COLO668 (cell line): ENCODE data around the gene SLC12A7.
"Not testable (repeated sequence)": the region's sequence is repeated elsewhere in the genome, so short reads cannot be mapped to it uniquely, and the experiment has no call there.

Source experiments
- DNase-seq: peaks from one replicate; lab custom pipeline; 2025; ENCODE audit not compliant: unreplicated experiment; lab: John Stamatoyannopoulos, UW

The SLC12A7 gene

DNA sequence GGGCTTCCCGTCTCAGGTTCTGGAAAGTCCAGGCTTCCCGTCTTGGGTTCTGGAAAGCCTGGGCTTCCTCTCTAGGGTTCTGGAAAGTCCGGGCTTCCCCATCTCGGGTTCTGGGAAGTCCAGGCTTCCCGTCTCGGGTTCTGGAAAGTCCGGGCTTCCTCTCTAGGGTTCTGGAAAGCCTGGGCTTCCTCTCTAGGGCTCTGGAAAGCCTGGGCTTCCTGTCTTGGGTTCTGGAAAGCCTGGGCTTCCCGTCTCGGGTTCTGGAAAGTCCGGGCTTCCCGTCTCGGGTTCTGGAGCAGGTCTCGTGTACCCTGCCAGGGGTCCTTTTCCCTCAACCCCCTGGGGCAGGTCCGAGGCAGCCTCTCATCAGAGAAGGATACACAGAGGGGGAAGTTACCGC, 28.8 kb downstream of the SLC12A7 start:
- DNase-seq = not testable (repeated sequence)

DNA sequence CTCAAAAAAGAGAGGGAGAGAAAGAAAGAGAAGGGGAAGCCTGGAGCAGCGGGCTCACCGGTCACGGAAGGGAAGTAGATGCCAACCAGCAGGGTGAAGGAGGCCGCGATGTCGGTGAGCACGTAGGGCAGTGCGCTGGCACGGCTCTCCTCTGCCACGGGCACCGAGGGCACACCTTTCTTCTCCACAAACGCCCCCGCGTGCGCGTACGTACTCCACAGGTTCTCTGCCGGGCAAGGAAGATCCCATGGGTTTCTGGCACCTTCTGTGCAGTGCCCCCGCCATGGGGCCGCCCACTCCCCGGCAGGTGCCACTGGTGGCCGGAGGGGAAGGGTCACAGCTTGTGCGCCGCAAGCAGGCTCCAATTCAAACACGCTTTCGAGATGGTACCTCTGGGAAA, 30.3 kb downstream of the SLC12A7 start:
- no peak for DNase-seq

DNA sequence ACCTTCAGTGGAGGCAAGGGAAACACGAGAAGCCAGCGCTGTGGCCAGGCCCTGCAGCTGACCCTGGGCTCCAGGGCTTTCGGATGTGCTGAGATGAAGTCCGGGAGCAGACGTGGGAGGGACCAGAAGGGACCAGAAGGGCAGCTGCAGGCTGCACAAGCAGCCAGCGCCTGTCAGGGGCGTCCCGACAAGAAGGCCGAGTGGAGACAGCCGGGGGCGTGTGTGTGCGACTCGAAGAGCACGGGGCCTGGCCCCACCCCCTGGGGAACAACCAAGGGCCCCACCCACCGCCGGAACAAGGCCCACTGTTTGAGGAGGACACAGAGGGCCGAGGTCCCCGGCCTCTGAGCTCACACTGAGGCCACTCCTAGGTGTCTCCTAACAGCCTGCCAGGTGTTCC, 31.4 kb downstream of the SLC12A7 start:
- no peak for DNase-seq

DNA sequence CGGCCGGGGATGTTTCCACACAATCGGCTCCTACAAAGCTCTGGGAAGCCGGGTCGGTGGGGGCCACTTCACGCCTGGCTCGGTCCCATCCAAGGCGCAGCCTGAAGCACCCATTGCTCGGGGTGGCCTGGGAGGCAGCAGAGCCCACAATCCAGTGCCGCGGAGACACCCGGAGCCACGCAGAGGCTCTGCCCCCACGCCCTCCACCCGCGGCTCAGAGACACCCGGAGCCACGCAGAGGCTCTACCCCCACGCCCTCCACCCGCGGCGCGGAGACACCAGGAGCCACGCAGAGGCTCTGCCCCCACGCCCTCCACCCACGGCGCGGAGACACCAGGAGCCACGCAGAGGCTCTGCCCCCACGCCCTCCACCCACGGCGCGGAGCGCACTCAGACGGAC, 31.9 kb downstream of the SLC12A7 start:
- DNase-seq = no peak

DNA sequence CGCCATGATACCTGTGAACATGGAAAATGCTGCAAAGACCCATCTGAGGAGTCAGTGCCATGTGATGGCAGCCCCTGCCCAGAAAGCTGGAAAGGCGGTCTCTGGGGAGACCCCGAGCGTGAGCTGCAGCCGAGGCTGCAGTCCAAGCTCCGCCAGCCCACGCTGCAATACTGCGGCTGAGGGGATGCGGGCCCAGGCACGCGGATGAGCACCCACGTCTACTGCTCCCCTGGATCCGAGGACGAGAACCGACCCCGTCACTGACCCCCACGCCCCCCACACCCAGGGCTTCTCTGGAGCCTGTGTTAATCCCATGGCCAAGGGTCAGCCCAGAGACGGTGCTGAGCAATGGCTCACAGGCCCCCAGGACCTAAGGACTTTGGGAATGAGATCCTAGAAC, 32.4 kb downstream of the SLC12A7 start:
- no peak for DNase-seq

DNA sequence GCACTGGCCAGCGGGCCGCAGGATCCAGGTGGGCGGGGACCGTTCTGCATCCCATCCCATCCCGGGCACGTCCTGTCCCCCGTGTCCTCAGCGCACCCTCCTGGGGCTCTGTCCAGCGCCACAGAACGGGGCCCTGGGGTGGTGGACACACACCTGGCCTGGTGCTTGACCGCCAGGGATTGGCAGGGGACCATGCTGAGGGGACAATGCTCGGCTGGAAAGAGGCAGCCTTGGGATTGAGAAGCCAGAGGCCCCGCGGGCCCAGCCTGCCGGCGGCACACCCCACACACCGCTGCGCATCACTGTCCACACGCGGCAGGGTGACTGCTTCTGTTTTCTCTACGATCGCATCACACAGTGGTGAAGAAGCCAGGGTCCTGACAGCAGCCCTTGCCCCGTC, 33.0 kb downstream of the SLC12A7 start:
- DNase-seq = no peak

DNA sequence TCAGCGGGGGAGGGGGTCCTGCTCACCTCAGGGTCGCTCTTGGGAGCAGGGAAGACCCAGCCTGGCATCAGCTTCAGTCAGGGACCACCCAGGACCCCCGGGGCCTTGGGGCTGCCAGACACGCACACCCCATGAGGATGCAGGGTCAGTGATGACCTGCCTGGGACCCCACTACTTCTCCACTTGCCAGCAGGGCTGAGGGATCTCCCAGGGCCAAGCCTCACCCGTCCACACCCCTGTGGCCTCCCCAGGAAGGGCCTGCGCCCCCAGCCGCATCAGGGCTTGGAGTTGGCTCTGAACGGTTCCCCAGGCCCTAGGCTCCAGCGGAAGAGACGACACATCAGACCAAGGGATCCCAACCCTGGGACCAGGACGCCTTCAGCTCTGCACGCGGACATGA, 33.7 kb downstream of the SLC12A7 start:
- no peak for DNase-seq

DNA sequence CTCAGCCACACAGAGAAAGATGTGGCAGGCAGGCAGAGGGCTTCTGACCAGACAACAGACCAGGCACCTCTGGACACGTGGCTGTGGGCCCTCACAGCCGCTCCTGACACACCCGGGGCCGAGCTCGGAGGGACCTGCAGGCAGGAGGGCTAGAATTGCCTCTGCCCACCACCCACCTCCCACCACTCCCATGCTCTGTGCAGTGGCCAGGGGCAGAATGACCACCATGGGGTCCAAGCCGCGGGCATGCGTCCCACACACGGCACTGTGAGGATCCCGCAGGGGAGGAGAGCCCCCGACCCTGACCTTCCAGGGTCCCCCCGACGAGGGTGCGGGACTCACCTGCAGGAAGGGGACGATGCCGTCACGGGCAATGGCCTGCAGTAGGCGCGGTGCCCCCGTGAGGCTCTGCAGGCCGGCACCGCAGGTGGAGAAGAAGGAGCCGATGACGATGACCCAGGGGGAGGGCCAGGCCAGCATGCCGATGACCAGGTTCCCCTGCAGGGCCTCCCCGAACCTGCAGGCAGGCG, 34.3 kb downstream of the SLC12A7 start:
- no peak for DNase-seq

DNA sequence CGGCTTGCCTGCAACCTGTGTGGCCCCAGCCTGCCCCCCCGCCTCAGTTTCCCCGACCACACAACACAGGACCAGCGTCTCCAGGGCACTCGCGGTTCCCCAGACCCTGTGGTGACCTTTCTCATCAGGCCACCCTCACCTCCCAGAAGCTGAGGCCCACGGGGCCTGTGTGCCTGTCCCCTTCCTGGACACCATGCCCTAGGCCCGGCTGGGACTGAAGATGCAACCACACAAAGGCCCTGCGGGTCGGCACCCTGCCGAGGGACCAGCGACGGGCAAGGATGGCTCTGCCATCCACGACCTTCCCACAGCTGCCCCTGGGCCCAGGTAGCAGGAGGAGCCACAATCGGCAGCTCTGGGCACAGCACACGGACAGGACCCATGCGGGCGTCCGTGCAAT, 34.8 kb downstream of the SLC12A7 start:
- DNase-seq = no peak

DNA sequence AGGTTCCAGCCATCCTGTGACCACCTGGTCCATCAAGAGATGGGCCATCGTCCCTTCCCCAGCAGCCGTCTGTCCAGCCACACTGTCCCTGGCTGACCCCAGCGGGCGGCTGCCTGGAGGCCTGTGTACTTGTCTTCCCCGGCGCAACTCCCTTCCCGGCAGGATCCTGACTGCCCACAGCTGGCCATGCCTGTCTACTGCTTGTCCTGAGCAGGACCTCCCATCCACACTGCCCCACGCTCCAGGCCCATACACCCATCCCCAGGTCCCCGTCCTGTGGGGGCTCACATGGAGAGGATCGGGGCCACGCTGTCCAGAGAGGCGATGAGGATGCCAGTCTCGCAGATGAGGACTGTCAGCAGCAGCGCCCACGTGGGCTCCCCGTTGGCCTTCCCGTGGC, 35.5 kb downstream of the SLC12A7 start:
- no peak for DNase-seq

DNA sequence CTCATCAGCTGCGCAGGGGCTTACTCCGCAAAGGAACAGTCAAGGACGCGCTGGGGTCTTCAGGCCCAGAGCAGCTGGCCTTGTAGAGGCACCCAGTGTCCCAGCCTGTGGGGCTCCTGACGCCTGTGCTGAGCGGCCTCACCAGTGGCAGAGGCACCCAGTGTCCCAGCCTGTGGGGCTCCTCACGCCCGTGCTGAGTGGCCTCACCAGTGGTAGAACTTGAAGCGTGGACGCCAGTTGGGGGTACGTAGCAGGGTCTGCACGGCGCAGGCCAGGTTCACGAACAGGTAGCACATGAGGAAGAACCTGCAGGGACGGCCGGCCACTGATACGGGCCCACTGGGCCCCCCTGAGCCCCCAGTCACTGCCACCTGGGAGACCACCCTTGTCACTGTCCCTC, 35.9 kb downstream of the SLC12A7 start:
- no peak for DNase-seq

DNA sequence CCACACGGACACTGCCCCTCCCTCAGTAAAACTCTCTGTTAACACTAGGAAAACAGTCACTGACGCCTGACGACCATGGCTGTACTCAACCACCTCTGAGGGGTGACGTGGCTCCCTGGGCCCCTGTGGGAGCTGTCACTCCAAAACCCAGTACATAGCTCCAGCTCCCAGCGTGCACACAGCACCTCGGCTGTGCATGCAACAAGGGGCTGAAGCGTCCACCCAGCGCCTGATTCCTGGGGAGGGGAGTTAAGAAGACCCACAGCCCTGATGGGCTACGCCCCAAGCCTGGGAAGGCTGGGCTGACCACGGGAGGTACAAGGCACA, 36.3 kb downstream of the SLC12A7 start:
- no peak for DNase-seq

DNA sequence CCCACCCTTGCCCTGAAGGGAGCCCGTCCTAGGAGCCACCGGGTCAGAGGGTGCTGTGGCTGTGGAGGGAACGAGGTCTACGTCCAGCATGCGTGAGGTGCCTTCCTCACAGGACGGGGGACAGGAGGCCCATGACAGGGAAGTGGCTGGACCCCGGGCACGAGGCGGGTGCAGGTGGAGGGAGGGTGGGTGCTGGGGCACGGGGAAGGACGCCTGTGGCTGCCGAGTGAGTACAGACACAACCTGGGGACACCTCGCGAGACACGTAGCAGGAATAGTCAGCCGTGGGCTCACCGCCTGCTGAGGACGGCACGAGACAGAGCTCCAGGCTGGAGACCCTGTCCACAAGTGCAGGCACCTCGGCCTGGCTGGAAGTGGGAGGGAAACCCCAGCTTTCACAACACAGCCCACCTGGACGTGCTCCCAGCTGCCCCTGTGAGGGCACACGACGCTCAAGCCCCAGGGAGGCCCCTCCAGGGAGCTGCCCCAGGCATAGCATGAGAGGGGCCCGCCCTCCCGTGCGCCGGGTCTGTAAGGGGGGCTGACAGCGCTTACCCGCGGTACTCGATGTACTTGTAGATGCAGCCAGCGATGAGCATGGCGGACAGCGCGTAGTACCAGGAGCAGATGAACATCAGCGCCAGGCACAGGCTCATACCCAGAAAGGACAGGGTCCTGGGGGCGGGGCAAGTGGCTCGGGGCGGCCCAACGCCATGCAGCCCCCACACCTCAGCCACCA, 36.9 kb downstream of the SLC12A7 start:
- DNase-seq = no peak

DNA sequence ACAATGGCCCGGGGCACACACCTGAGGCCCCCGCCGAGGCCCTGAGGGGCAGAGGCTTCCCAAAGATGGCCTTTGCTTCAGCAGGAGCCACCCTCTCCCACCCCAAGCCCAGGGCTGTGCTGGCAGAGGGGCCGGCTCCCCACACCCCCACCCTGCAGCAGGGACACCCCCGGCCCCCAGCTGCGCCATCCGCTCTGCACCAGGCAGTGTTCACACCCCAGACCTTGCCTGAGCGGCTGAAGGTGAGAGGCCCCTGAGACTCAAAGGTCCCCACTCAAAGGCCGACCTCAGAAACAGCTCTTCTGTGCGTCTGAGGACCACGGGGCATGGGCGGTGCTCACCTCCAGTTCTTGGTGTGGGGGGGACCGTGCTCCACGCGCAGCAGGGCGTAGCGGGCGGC, 37.6 kb downstream of the SLC12A7 start:
- DNase-seq = no peak

DNA sequence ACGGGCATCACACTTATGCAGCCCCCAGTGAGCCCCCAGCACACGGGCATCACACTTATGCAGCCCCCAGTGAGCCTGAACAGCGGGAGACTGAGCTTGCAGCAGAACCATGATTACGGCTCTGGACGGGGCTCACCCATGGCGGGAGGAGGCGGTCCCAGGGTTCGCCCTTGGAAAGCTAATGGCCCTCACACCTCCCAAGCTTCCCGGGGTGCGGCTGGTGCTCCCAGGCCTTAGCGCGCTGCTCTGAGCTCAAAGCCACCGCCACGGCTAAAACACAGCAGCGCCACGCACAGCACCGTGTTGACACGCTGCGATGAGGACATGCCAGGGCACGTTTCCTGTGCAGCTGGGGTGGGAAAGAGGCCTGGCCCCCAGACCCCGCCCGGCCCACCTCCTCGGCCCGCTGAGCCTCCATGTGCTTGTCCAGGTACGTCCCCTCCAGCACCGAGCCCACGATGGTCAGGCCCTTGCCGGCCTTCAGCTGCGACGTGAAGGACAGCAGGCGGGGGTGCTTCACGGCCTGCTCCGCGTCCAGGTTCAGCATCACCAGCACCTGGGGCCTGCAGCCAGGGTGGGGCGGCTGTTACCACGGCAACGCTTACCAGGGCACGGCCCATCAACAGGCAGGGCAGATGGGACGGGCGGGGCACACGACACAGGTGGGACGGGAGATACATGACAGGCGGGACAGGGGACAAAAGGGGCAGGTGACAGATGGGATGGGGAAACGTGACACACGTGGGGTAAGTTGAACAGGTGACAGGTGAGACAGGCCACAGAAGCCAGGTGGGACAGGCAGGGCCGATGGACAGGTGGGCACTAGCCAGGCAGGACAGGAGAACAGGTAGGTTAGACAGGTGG, 38.4 kb downstream of the SLC12A7 start:
- DNase-seq = peak; percentile 90

DNA sequence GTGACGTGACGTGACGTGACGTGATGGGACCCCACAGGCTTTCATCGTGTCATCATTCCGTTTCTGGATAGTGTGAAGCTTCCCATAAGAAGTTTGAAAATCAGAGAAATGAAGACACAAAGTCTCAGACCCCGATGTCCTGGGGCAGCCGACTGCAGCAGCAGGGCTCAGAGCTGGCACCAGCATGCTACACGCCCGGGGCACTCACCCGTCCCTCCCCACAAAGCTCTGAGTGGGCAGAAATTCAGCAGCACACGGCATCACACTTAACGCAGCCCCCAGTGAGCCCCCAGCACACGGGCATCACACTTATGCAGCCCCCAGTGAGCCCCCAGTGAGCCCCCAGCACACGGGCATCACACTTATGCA, 42.2 kb downstream of the SLC12A7 start:
- DNase-seq = no peak

DNA sequence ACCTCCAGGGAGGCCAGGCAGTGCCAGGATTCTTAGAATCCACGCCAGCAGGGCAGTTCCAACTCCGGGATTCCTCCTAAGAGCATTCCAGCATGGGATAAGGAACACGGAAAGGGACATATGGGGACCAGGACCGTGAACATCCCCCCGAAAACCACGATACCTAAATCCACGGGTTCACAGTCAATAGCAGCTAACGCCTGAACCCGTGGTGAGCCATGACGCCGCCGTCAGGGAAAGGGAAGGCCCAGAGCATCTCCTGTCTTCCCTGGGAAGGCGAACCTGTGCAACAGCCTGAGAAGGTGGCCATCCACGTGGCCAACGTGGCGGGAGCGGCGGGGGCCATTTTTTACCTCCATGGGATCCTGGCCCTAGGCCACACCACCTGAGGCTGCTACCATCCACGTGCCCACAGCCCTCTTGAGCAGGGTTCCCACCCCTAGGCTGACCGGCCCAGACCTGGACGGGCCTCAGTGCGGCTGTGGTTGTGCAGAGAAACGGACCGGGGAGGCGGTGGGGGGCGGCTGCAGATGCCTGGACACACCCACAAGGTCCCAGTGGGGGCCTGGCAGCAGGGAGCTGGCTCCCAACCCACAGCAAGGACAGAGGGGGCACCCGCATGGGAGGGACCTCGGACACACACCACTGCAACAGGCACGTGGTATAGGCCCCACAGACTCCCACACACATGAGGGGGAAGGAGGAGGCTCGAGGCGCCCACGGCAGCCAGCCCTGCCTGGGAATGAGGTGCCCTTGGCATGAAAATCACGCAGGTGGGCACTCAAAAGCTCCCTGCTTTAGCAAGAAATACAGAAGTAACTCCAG, 42.8 kb downstream of the SLC12A7 start:
- DNase-seq = no peak

DNA sequence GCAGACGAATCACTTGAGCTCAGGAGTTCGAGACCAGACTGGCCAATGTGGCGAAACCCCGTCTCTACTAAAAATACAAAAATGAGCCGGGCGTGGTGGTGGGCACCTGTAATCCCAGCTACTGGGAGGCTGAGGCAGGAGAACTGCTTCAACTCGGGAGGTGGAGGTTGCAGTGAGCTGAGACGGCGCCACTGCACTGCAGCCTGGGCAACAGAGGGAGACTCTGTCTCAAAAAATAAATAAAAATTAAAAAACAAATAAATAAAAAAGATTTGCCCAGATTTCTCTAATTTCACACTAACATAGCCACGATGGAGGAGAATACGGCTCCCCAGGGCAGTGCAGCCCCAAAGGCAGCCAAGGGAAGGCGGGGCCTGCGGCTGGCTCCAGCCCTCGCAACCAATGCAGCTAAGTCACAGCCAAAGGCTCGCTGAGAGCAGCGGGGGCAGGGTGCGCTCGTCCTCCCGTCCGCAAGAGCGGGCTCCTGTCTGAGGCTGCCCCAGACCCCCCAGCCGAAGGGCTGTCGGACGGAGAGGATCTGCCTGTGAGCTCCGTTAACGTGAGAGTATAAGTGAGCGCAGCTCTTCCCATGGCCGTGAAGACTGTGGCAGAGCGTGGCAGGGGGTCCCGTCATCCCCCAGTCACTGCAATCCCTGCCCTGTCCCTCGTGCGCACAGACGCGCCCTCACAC, 43.5 kb downstream of the SLC12A7 start:
- no peak for DNase-seq

DNA sequence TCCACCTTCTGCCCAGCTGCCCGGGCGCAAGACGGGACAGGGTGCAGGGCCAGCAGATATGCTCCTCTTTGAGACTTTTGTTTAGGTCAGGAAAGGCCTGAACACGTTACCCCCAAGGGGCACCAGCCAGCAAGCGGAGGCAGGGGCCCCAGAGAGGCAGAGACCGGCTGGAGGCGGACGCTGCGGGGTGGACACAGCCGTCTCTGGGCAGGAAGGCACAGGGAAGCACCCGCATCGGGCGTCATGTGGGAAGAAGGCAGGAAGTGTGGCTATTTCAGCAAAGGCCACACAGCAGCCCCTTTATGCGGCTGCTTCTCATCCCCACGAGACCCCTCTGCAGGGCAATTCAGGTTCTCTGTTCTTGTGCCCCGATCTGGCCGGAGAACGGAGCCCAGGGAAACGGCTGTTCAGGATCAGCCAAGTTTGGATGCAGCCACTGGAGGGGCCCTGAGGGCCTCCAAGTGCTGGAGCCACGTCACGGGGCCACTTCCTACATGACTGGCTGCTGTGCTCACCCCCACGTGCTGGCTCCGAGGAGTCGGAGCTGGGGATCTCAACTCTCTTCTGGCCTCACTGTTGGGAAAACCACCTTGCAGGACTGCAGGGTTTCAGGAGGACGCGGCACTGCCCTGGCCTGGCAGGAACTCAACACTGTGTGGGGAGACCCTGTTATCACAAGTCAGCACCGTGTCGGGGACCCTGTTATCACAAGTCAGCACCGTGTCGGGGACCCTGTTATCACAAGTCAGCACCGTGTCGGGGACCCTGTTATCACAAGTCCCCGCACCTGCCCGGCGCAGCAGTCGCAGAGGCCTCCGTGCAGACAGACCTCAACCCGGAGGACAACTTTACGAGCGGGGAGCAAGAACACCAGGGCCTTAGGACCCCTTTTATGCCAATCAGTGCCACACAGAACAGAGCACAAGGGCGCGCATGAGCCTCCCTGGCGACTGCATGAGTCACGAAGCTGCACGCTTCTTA, 44.4 kb downstream of the SLC12A7 start:
- no peak for DNase-seq

DNA sequence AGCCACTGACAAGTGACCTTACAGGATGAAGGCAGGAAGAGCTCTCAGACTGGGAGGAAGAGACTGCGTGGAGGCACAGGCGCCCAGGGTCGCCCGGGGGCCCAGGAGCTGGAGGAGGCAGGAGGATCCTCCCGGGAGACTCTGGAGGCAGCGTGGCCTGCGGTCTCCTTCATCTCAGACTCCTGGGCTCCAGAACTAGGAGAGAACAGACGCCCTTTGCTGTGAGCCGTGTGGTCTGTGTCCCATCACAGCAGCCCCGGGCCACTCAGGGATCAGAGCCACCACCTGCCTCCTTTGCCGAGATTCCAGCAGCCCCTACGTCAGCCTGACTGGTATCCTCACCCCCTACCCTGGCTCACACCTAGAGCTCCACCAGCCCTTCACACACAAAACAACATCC, 45.2 kb downstream of the SLC12A7 start:
- DNase-seq = no peak
